ENCODE results near the gene MON1B.
"Not testable (repeated sequence)": the region's sequence is repeated elsewhere in the genome, so short reads cannot be mapped to it uniquely, and the experiment has no call there.

Gene MON1B

DNA sequence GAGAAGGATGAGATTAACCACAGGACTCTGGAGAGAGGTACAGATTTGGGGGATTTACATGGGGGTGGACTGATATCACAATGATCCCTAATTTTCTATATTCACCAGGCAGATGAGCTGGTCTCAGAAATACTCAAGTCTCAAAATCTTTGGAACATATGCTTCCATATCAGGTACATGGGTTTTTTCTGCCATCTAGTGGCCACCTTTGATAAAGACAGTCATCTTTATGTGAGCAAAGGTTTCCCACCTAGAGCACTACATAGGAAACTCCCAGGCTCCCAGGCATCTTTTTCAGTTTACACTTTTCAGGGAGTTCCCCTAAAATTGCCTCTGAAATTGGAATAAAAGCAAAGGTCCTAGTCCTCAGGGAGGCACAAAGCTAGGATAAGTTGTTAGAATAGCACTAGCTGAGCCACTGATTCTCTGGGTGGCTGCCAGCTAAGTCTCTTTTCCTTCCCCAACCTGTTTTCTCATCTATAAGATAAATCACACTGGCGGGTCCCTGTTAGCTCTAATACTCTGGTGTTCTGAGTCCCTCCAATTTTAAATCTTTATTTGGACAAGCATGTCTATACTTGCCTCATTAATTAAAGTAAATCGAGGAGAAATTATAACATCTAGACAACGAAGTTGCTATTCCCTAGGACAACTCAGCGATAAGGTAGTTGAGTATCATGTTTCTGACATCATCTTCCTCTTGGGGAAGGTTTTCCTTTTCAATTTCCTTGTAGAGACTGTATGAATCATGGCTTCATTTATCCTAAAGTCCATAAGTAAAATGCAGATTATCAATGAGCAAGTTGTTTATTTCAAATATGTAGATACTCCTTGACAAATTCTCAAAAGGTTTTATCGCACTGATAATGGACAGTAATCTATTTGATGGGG lies 19.0 kb upstream of the MON1B start:
- Histone ChIP-seq H3K4me3 (ENCODE audit: low read length) (no peak overlapping the region), H3K27ac (ENCODE audit: low read depth, low read length) (no peak overlapping the region), H3K27me3 (ENCODE audit: control insufficient read depth, insufficient read depth, low read length) (peaks cover 2% of the 10 kb centered on the region), H3K9ac (ENCODE audit: low read length) (no peak overlapping the region), H3K36me3 (ENCODE audit: control insufficient read depth, insufficient read depth, low read length) (no peaks in the 10 kb centered on the region), H3K4me1 (ENCODE audit: control insufficient read depth, insufficient read depth, low read length) (no peaks in the 10 kb centered on the region)

DNA sequence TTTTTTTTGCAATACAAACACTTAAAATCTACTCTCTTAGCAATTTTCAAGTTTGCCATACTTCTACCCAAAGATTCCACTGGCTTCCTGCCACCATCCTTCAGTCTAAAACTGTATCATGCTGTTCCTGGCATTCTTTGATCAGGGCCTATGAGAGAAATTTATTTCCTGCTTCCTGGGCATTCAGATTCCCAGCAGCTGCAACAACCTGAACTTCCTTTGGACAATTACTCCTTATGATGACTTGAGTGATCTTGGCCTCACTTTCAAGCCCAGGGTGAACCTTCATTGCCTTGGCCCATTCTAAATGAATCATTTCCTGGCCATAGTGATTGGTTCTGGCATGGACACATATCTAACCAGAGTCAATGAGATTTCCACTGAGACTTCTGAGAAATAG lies 18.0 kb upstream of the MON1B start:
- no peak overlapping the region for H3K4me3 ChIP-seq (ENCODE audit: low read length)

DNA sequence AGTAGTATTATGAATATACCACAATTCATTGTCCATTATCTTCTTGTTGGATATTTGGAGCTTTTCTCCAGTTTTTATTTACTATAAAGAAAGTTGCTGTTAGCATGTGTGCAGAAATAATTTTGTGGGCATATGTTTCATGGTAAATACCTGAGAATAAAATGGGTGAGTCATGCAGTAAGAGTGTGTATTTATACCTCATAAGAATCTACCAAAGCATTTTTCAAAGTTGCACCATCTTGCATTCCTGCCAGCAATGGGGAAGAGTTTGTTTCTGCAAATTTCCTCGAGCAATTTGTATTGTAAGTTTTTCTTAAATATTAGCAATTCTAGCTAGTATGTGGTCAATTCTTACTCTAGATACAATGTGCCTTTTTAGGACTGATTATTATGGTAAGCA lies 7.9 kb upstream of the MON1B start:
- Histone ChIP-seq H3K4me3 (ENCODE audit: low read length) (no peak overlapping the region), H3K27me3 (ENCODE audit: control insufficient read depth, insufficient read depth, low read length) (no peaks in the 10 kb centered on the region), H3K9ac (ENCODE audit: low read length) (no peak overlapping the region), H3K4me1 (ENCODE audit: control insufficient read depth, insufficient read depth, low read length) (no peaks in the 10 kb centered on the region), H3K36me3 (ENCODE audit: control insufficient read depth, insufficient read depth, low read length) (no peaks in the 10 kb centered on the region), H3K27ac (ENCODE audit: low read depth, low read length) (no peak overlapping the region)

More for the DNA sequence above, 18.0 kb upstream of the MON1B start:
- no peaks in the 10 kb centered on the region for H3K36me3 ChIP-seq (ENCODE audit: control insufficient read depth, insufficient read depth, low read length)
- peaks cover 2% of the 10 kb centered on the region for H3K27me3 ChIP-seq (ENCODE audit: control insufficient read depth, insufficient read depth, low read length)
- H3K9ac ChIP-seq (ENCODE audit: low read length), result no peak overlapping the region
- no peaks in the 10 kb centered on the region for H3K4me1 ChIP-seq (ENCODE audit: control insufficient read depth, insufficient read depth, low read length)
- H3K27ac ChIP-seq (ENCODE audit: low read depth, low read length), result no peak overlapping the region

DNA sequence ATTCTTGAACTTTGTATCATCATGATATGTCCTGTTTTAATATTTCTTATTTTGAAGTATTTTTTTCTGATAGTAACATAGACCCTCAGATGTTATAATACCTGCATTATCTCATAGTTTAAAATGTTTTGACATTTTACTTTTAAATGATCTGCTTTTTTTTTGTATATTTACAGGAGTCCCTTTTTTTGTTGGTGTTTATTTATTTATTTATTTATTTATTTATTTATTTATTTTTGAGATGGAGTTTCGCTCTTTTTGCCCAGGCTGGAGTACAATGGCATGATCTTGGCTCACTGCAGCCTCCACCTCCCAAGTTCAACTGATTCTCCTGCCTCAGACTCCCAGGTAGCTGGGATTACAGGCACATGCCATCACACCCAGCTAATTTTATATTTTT lies 4.7 kb upstream of the MON1B start:
- not testable (repeated sequence) for H3K4me1 ChIP-seq (ENCODE audit: control insufficient read depth, insufficient read depth, low read length); H3K27ac ChIP-seq (ENCODE audit: low read depth, low read length); H3K9ac ChIP-seq (ENCODE audit: low read length); H3K36me3 ChIP-seq (ENCODE audit: control insufficient read depth, insufficient read depth, low read length); H3K4me3 ChIP-seq (ENCODE audit: low read length); H3K27me3 ChIP-seq (ENCODE audit: control insufficient read depth, insufficient read depth, low read length)

DNA sequence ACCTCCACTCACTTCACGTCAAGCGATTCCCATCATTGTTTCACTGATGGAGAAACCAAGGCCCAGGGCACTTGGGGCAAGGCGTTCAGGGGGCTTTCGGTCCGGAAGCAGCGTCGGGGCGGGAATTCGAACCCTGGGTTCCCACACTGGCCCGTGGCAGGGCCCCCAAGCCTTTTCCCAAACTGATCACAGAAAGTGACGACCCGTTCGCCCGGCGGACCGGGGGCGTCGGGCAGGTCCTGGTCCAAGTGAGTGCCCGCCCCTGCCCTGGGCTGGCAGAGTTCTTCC lies 856 bp upstream of the MON1B start:
- Histone ChIP-seq H3K9ac (ENCODE audit: low read length) (peak overlapping the region; percentile 95), H3K27me3 (ENCODE audit: control insufficient read depth, insufficient read depth, low read length) (no peaks in the 10 kb centered on the region), H3K4me3 (ENCODE audit: low read length) (peak overlapping the region; percentile 99), H3K36me3 (ENCODE audit: control insufficient read depth, insufficient read depth, low read length) (peaks cover 12% of the 10 kb centered on the region), H3K4me1 (ENCODE audit: control insufficient read depth, insufficient read depth, low read length) (peaks cover 5% of the 10 kb centered on the region), H3K27ac (ENCODE audit: low read depth, low read length) (peak overlapping the region; percentile 99)

DNA sequence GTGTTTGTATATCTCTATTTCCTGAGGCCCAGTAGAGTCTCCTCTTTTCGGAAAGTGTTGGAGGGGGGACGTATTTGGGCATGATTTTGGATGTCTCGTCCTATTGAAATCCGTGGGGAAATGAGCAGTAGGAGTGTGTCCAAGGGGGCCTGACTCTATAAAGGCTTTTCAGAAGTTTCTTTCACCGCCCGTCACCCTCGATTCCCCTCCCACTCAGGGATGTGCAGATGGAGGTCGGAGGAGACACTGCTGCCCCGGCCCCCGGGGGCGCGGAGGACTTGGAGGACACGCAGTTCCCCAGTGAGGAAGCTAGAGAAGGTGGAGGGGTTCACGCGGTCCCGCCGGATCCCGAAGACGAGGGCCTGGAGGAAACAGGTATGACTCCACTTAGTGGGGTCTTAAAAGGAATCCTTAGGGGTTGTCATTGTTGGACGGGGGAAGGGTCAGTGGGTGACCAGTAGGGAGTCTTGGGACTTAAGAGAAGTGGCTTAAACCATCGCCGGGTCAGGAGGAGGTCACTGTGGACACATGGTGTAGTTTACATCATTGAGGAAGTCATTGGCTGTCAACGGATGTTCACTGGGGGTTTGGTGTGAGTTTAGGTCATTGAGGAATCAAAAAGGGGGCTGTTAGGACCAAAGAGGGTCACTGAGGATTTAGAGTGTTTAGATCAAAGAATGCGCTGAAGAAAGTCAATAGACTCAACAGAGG lies 424 bp downstream of the MON1B start:
- Histone ChIP-seq H3K27me3 (ENCODE audit: control insufficient read depth, insufficient read depth, low read length) (no peaks in the 10 kb centered on the region), H3K4me3 (ENCODE audit: low read length) (peak overlapping the region; percentile 91), H3K36me3 (ENCODE audit: control insufficient read depth, insufficient read depth, low read length) (peaks cover 20% of the 10 kb centered on the region), H3K9ac (ENCODE audit: low read length) (peak overlapping the region; percentile 50), H3K27ac (ENCODE audit: low read depth, low read length) (peak overlapping the region; percentile 99), H3K4me1 (ENCODE audit: control insufficient read depth, insufficient read depth, low read length) (peaks cover 5% of the 10 kb centered on the region)

DNA sequence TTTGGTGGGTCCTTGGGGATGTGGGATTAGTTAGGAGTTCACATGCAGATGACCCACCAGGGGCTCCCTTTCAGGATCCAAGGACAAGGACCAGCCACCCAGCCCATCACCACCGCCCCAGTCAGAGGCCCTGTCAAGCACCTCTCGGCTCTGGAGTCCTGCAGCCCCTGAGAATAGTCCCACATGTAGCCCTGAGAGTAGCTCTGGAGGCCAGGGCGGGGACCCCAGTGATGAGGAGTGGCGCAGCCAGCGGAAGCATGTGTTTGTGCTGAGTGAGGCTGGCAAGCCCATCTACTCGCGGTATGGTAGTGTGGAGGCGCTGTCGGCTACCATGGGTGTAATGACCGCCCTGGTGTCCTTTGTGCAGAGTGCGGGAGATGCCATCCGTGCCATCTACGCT lies 2.4 kb downstream of the MON1B start:
- peaks cover 30% of the 10 kb centered on the region for H3K36me3 ChIP-seq (ENCODE audit: control insufficient read depth, insufficient read depth, low read length)
- peaks cover 5% of the 10 kb centered on the region for H3K4me1 ChIP-seq (ENCODE audit: control insufficient read depth, insufficient read depth, low read length)
- no peak overlapping the region for H3K4me3 ChIP-seq (ENCODE audit: low read length)
- H3K9ac ChIP-seq (ENCODE audit: low read length), result no peak overlapping the region
- no peak overlapping the region for H3K27ac ChIP-seq (ENCODE audit: low read depth, low read length)
- no peaks in the 10 kb centered on the region for H3K27me3 ChIP-seq (ENCODE audit: control insufficient read depth, insufficient read depth, low read length)

DNA sequence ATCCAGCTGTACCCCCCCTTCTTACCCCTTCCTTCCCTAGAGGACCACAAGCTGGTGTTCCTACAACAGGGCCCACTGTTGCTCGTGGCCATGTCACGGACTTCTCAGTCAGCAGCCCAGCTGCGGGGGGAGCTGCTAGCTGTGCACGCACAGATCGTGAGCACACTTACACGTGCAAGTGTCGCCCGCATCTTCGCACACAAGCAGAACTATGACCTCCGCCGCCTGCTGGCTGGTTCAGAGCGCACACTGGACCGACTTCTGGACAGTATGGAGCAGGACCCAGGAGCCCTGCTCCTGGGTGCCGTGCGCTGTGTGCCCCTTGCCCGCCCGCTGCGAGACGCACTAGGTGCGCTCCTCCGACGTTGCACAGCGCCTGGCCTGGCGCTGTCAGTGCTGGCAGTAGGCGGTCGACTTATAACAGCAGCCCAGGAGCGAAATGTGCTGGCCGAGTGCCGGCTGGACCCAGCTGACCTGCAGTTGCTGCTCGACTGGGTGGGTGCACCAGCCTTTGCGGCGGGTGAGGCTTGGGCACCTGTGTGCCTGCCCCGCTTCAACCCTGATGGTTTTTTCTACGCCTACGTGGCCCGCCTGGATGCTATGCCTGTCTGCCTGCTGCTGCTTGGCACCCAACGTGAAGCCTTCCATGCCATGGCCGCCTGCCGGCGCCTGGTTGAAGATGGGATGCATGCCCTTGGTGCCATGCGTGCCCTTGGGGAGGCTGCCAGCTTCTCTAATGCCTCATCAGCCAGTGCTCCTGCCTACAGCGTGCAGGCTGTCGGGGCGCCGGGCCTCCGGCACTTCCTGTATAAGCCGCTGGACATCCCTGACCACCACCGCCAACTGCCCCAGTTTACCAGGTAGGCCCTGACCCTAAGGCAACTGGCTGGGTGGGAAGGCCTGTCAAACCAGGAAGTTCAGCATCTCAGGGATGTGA lies 3.6 kb downstream of the MON1B start:
- Histone ChIP-seq H3K4me1 (ENCODE audit: control insufficient read depth, insufficient read depth, low read length) (peaks cover 5% of the 10 kb centered on the region), H3K36me3 (ENCODE audit: control insufficient read depth, insufficient read depth, low read length) (peaks cover 39% of the 10 kb centered on the region), H3K27ac (ENCODE audit: low read depth, low read length) (no peak overlapping the region), H3K27me3 (ENCODE audit: control insufficient read depth, insufficient read depth, low read length) (no peaks in the 10 kb centered on the region), H3K4me3 (ENCODE audit: low read length) (no peak overlapping the region), H3K9ac (ENCODE audit: low read length) (no peak overlapping the region)

DNA sequence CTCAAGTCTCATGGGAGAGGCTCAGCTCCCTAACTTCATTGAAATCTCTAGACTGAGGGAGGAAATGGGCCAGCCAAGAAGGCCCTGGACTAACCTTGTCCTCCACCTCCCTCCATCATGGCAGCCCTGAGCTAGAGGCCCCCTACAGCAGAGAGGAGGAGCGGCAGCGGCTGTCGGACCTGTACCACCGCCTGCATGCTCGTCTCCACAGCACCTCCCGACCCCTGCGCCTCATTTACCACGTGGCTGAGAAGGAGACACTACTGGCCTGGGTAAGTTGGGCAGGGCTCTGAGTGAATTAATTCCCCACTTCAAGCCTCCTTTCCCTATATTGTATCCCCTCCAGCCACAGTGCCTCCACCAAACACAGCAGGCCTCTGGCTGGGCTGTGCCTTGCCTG lies 4.4 kb downstream of the MON1B start:
- Histone ChIP-seq H3K4me1 (ENCODE audit: control insufficient read depth, insufficient read depth, low read length) (peaks cover 5% of the 10 kb centered on the region), H3K4me3 (ENCODE audit: low read length) (no peak overlapping the region), H3K27ac (ENCODE audit: low read depth, low read length) (no peak overlapping the region), H3K9ac (ENCODE audit: low read length) (no peak overlapping the region), H3K27me3 (ENCODE audit: control insufficient read depth, insufficient read depth, low read length) (no peaks in the 10 kb centered on the region), H3K36me3 (ENCODE audit: control insufficient read depth, insufficient read depth, low read length) (peaks cover 39% of the 10 kb centered on the region)

DNA sequence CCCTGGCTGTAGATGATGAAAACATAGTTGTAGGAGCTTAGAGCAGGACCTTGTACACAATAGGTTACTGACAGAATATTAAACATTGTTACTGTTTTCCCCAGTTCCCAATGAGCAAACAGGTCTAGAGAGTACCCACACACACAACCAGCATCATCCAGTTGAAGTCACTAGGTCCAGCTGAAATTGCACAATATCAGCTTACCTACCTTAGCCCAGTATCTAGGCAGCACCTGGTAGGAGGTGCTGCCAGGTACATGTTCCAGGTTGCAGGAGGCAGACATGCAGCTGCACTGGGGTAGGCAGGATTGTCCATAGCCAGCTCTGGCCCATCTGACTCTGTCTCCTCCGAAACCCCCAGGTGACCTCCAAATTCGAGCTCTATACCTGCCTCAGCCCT lies 6.8 kb downstream of the MON1B start:
- Histone ChIP-seq H3K4me1 (ENCODE audit: control insufficient read depth, insufficient read depth, low read length) (no peaks in the 10 kb centered on the region), H3K36me3 (ENCODE audit: control insufficient read depth, insufficient read depth, low read length) (peaks cover 39% of the 10 kb centered on the region), H3K4me3 (ENCODE audit: low read length) (no peak overlapping the region), H3K9ac (ENCODE audit: low read length) (no peak overlapping the region), H3K27me3 (ENCODE audit: control insufficient read depth, insufficient read depth, low read length) (no peaks in the 10 kb centered on the region), H3K27ac (ENCODE audit: low read depth, low read length) (no peak overlapping the region)

DNA sequence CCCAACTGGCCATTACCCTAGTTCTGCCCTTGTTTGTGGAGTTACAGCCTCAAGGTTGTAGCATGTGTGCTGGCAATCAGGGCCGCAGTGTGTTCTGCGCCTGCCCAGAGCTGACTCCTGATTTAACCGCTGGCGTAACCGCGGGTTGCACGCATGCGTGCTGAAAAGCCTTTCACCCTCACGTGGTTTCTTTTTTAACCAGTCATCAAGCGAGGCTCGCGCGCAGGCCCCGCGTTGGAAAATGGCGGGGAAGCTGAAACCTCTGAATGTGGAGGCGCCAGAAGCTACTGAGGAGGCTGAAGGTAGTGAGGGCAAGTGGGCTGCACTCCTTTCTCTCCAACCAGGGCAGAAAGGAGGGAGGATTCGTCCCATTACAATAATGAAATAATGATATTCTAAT lies 8.2 kb downstream of the MON1B start, which contains the start of gene SYCE1L:
TSS of gene SYCE1L (plus strand) at position 198 of the 400 bp plus-strand sequence. CDS start at position 242, 44 bp downstream.
- no peak within 1 kb of the TSS for H3K27ac ChIP-seq (ENCODE audit: low read depth, low read length)
- H3K4me3 ChIP-seq (ENCODE audit: low read length), result no peak within 1 kb of the TSS
- no peaks in the 10 kb centered on the region for H3K27me3 ChIP-seq (ENCODE audit: control insufficient read depth, insufficient read depth, low read length)
- H3K4me1 ChIP-seq (ENCODE audit: control insufficient read depth, insufficient read depth, low read length), result no peaks in the 10 kb centered on the region
- peaks cover 31% of the 10 kb centered on the region for H3K36me3 ChIP-seq (ENCODE audit: control insufficient read depth, insufficient read depth, low read length)
- no peak within 1 kb of the TSS for H3K9ac ChIP-seq (ENCODE audit: low read length)

DNA sequence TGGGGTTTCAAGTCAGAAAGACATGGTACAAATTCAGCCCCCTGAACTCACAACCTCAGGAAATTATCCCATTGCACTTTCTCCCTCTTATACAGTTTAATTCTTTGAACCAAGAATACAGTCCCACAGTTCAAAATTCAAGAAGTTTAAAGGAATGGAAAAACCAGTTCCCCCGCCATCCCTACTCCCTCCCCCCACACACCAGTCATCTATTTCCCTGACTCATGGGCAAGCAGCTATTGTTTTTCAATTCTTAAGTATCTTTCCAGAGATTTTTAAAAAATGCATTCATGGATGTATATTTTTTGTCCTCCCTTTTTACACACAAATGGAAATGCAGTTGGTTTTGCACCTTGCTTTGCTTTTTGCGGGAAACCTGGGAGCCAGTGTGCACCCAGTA lies 15.5 kb downstream of the MON1B start:
- Histone ChIP-seq H3K9ac (ENCODE audit: low read length) (no peak overlapping the region), H3K36me3 (ENCODE audit: control insufficient read depth, insufficient read depth, low read length) (no peaks in the 10 kb centered on the region), H3K27me3 (ENCODE audit: control insufficient read depth, insufficient read depth, low read length) (no peaks in the 10 kb centered on the region), H3K27ac (ENCODE audit: low read depth, low read length) (no peak overlapping the region), H3K4me3 (ENCODE audit: low read length) (no peak overlapping the region), H3K4me1 (ENCODE audit: control insufficient read depth, insufficient read depth, low read length) (no peaks in the 10 kb centered on the region)

All from rectal smooth muscle tissue (tissue), 1 donor.